IMR-90 (cell line): Measurements from ENCODE around the gene SASH1. TPM values are rescaled to one million over a fixed set of nuclear protein-coding genes. Genes with fewer than 3 reads are reported as not detected.

ENCODE experiments used
- ATAC-seq: fragments of 200-7000 bp; cut with Tn5 transposase; 2 replicates; pipeline ENCODE4 v1.9.1; 2020; ENCODE audit warnings: low read depth, mild to moderate bottlenecking, moderate library complexity
- BruUV-seq: library from RNA; stranded (reverse); fragments of 400-500 nt; replicated peaks from 2 replicates; lab custom pipeline; 2021; lab: Mats Ljungman, UMichigan
- CTCF ChIA-PET: fragments of 300-600 bp; formaldehyde crosslinking; extraction: SDS; loops from one replicate; lab custom pipeline; 2021; ENCODE audit warnings: antibody characterized with exemption; lab: Yijun Ruan, JAX
- POLR2A ChIA-PET: fragments of 300-600 bp; sonication (Branson Sonifier 250); formaldehyde crosslinking; loops from one replicate; lab custom pipeline; 2022; ENCODE audit warnings: antibody characterized with exemption; ENCODE audit not compliant: unreplicated experiment; lab: Charles Lee
- DNase-seq: peaks from one replicate; pipeline ENCODE4 v3.0.0; 2013
- H2AFZ ChIP-seq: replicated peaks from 2 replicates; pipeline ENCODE3; 2013; ENCODE audit warnings: low read length, mild to moderate bottlenecking; ENCODE audit not compliant: poor library complexity
- H2AK5ac ChIP-seq: 2 replicates; pipeline ENCODE4 v1.6.1; 2013; ENCODE audit warnings: low read depth, low read length, inconsistent platforms
- H2AK9ac ChIP-seq: replicated peaks from 2 replicates; pipeline ENCODE3; 2013; ENCODE audit warnings: mild to moderate bottlenecking, low read depth, low read length, moderate library complexity; ENCODE audit not compliant: poor library complexity
- H2BK120ac ChIP-seq: 2 replicates; pipeline ENCODE4 v1.6.1; 2013; ENCODE audit warnings: low read depth, low read length, inconsistent platforms
- H2BK15ac ChIP-seq: 3 replicates; pipeline ENCODE4 v1.6.1; 2013; ENCODE audit warnings: low read depth, low read length, inconsistent platforms
- H2BK20ac ChIP-seq: 2 replicates; pipeline ENCODE4 v1.6.1; 2013; ENCODE audit warnings: low read depth, mild to moderate bottlenecking, inconsistent platforms, low read length, moderate library complexity
- H2BK5ac ChIP-seq: 2 replicates; pipeline ENCODE4 v1.6.1; 2013; ENCODE audit warnings: mild to moderate bottlenecking, low read depth, low read length, inconsistent platforms; ENCODE audit not compliant: poor library complexity, severe bottlenecking
- H3K14ac ChIP-seq: replicated peaks from 2 replicates; pipeline ENCODE4 v1.6.1; 2013; ENCODE audit warnings: low read depth, low read length, inconsistent platforms
- H3K18ac ChIP-seq: 2 replicates; pipeline ENCODE4 v1.6.1; 2013; ENCODE audit warnings: low read depth, low read length, control low read depth
- H3K23ac ChIP-seq: 2 replicates; pipeline ENCODE4 v1.6.1; 2013; ENCODE audit warnings: low read depth, low read length, inconsistent platforms
- H3K27ac ChIP-seq: 2 replicates; pipeline ENCODE4 v1.5.1; 2013; ENCODE audit warnings: mild to moderate bottlenecking, control low read depth, low read length; ENCODE audit not compliant: insufficient read depth
- H3K27me3 ChIP-seq: 2 replicates; pipeline ENCODE4 v1.6.1; 2013; ENCODE audit warnings: low read length; ENCODE audit not compliant: control insufficient read depth, insufficient read depth
- H3K36me3 ChIP-seq: 2 replicates; pipeline ENCODE4 v1.6.1; 2013; ENCODE audit warnings: low read length, mixed read lengths; ENCODE audit not compliant: control insufficient read depth, insufficient read depth
- H3K4ac ChIP-seq: 2 replicates; pipeline ENCODE4 v1.6.1; 2013; ENCODE audit warnings: low read depth, low read length, inconsistent platforms
- H3K4me1 ChIP-seq: 2 replicates; pipeline ENCODE4 v1.6.1; 2013; ENCODE audit warnings: low read length, mixed read lengths; ENCODE audit not compliant: control insufficient read depth, insufficient read depth
- H3K4me2 ChIP-seq: 2 replicates; pipeline ENCODE4 v1.6.1; 2013; ENCODE audit warnings: low read depth, mild to moderate bottlenecking, control low read depth, low read length, moderate library complexity
- H3K4me3 ChIP-seq: 2 replicates; pipeline ENCODE4 v1.5.1; 2013; ENCODE audit warnings: low read depth, mild to moderate bottlenecking, control low read depth, low read length, moderate library complexity; ENCODE audit not compliant: insufficient read depth
- H3K56ac ChIP-seq: 2 replicates; pipeline ENCODE4 v1.6.1; 2013; ENCODE audit warnings: low read length, inconsistent platforms; ENCODE audit not compliant: insufficient read depth; ENCODE audit errors: extremely low read depth
- H3K79me1 ChIP-seq, 2 experiments: 2 replicates each; pipeline ENCODE4 v1.6.1; 2013; ENCODE audit warnings: low read length in 2 of 2, inconsistent platforms in 1 of 2, low read depth in 1 of 2
- H3K9ac ChIP-seq: 2 replicates; pipeline ENCODE4 v1.6.1; 2013; ENCODE audit warnings: low read depth, low read length, control low read depth
- H3K9me1 ChIP-seq: 2 replicates; pipeline ENCODE4 v1.6.1; 2013; ENCODE audit warnings: low read length, inconsistent platforms; ENCODE audit not compliant: insufficient read depth
- H3K9me3 ChIP-seq: 2 replicates; pipeline ENCODE4 v1.6.1; 2013; ENCODE audit warnings: low read length; ENCODE audit not compliant: control insufficient read depth, insufficient read depth
- H4K20me1 ChIP-seq: 2 replicates; pipeline ENCODE4 v1.6.1; 2013; ENCODE audit warnings: low read length, inconsistent platforms; ENCODE audit not compliant: insufficient read depth
- H4K5ac ChIP-seq: 2 replicates; pipeline ENCODE4 v1.6.1; 2013; ENCODE audit warnings: mild to moderate bottlenecking, low read depth, low read length, control low read depth
- H4K8ac ChIP-seq, 2 experiments: 2 replicates each; pipeline ENCODE4 v1.6.1; 2013; ENCODE audit warnings: low read depth in 2 of 2, low read length in 2 of 2, control low read depth in 1 of 2, inconsistent platforms in 1 of 2
- H4K91ac ChIP-seq: 2 replicates; pipeline ENCODE4 v1.6.1; 2013; ENCODE audit warnings: low read depth, low read length, inconsistent platforms; ENCODE audit not compliant: insufficient read depth
- BHLHE40 ChIP-seq: fragments of 150-350 bp; IDR thresholded peaks from 2 replicates; pipeline ENCODE4 v1.6.1; 2016; ENCODE audit warnings: mild to moderate bottlenecking, low read depth, low read length
- CEBPB ChIP-seq: IDR thresholded peaks from 2 replicates; pipeline ENCODE4 v1.6.1; 2012; ENCODE audit warnings: low read depth, low read length, improper control_type of control experiment
- FOS ChIP-seq: fragments of 150-350 bp; IDR thresholded peaks from 2 replicates; pipeline ENCODE4 v1.6.1; 2016; ENCODE audit warnings: low read depth, low read length
- NFE2L2 ChIP-seq: fragments of 150-350 bp; IDR thresholded peaks from 2 replicates; pipeline ENCODE4 v1.6.1; 2016; ENCODE audit warnings: low read depth, mild to moderate bottlenecking, low read length
- SMC3 ChIP-seq: fragments of 150-350 bp; IDR thresholded peaks from 2 replicates; pipeline ENCODE4 v1.6.1; 2016; ENCODE audit warnings: low read depth, mild to moderate bottlenecking, antibody characterized with exemption, low read length, moderate library complexity
- WGBS, 2 experiments: methylation state at CpG; one replicate each; pipeline versions ENCODE4 v1.1.5 to v1.1.7; 2013; ENCODE audit warnings: missing lambda C conversion rate in 2 of 2; ENCODE audit not compliant: insufficient read length in 1 of 2; ENCODE audit errors: extremely low coverage in 2 of 2; 5-methylcytosine and 5-hydroxymethylcytosine counted together
- dilution Hi-C: fragments of 300-500 bp; cut with HindIII; formaldehyde crosslinking; loops from one replicate; pipeline ENCODE4 v1.14.3; 2018; ENCODE audit warnings: low sequenced_read_pairs; ENCODE audit not compliant: unreplicated experiment
- in situ Hi-C: fragments of 300-500 bp; cut with MboI; formaldehyde crosslinking; loops from 3 replicates; pipeline ENCODE4 v1.14.3; 2019; ENCODE audit warnings: low sequenced_read_pairs, inconsistent platforms, mixed read lengths
- intact Hi-C: fragments of 100-400 bp; cut with micrococcal nuclease; formaldehyde crosslinking; loops from 2 replicates; pipeline ENCODE4 v1.10.0; 2022
- polyA plus RNA-seq, 3 experiments: library from polyadenylated mRNA; depleted of rRNA; stranded (reverse); fragments of >200 nt; gene quantifications; 2 replicates each; pipeline ENCODE4 v1.2.3, GENCODE V29; 2012; ENCODE audit warnings: low replicate concordance in 1 of 3
- total RNA-seq: library from RNA; depleted of rRNA; stranded (reverse); fragments of >200 nt; gene quantifications from 2 replicates; pipeline ENCODE4 v1.2.3, GENCODE V29; 2012

The SASH1 gene
- total and polyA plus RNA-seq, 2 of the 4 experiments (the other 2 are of a cell fraction), result 11.6 to 16.5 TPM

DNA sequence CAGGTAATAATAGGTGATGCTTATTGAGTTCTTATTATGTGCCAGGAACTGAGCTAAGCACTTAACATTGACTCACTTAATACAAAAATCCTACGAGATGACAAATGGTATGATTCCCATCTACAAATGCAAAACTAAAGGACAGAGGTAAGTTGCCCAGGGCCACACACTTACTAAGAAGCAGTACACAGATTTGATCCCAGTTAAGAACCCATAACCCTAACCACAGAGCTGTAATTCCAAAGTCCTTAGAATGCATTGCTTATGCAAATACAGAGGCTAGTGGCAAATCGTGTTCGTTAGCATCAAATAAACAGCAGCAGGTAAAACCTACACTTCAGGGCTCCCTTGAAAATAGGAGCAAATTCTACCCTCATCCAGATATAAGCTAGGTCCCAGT, 104.0 kb downstream of the SASH1 start:
- H3K14ac ChIP-seq, result peak overlapping the region; percentile 70; the same call in 1 of the 2 replicates
- DNase-seq (no peak), ATAC-seq (no peak)
- ChIA-PET CTCF (no interaction called here), POLR2A (no interaction called here)
- no peak overlapping the region for H4K5ac ChIP-seq
- H3K4ac ChIP-seq, result peak overlapping the region; percentile 8; the same call in 1 of the 2 replicates
- H2BK120ac ChIP-seq, result peak overlapping the region; percentile 67; the same call in 1 of the 2 replicates
- in situ Hi-C loops (no loop called here), intact Hi-C loops (no loop called here), dilution Hi-C loops (no loop called here)
- no peak overlapping the region for H4K8ac ChIP-seq
- H3K79me1 ChIP-seq, result peaks cover 11 to 50% of the 10 kb centered on the region in 2 experiments
- 0 out of 2 replicates have a peak overlapping the region, but pooled peaks have one; percentile 3 for H2BK20ac ChIP-seq
- H4K20me1 ChIP-seq, result no peaks in the 10 kb centered on the region
- no peak overlapping the region for H3K56ac ChIP-seq
- H3K27ac ChIP-seq, result no peak overlapping the region
- H3K9ac ChIP-seq, result no peak overlapping the region
- 0 out of 2 replicates have a peak overlapping the region, but pooled peaks have one; percentile 17 for H3K23ac ChIP-seq
- H2AK5ac ChIP-seq, result peak overlapping the region; percentile 75; the same call in 1 of the 2 replicates
- no peak for TF ChIP-seq NFE2L2
- TF ChIP-seq BHLHE40, result no peak
- TF ChIP-seq SMC3, result no peak
- no peak for TF ChIP-seq FOS
- TF ChIP-seq CEBPB, result no peak
- H3K4me2 ChIP-seq, result no peak overlapping the region
- H3K4me1 ChIP-seq, result peaks cover 9% of the 10 kb centered on the region
- no peaks in the 10 kb centered on the region for H3K27me3 ChIP-seq
- H4K91ac ChIP-seq, result no peak overlapping the region
- no CpG with 5 or more reads among the region's 3 CpGs for WGBS, 2 experiments
- H2BK15ac ChIP-seq, result 0 out of 3 replicates have a peak overlapping the region, but pooled peaks have one; percentile 84
- H3K18ac ChIP-seq, result no peak overlapping the region; the same call in 1 of the 2 replicates
- no peak overlapping the region for H2AK9ac ChIP-seq
- no peaks in the 10 kb centered on the region for H3K9me3 ChIP-seq
- H3K36me3 ChIP-seq, result peaks cover 4% of the 10 kb centered on the region; the same call in 1 of the 2 replicates
- no peak overlapping the region for H2BK5ac ChIP-seq
- H3K4me3 ChIP-seq, result no peak overlapping the region
- BruUV-seq, result no TSS peak
- peaks cover 9% of the 10 kb centered on the region for H3K9me1 ChIP-seq
- H2AFZ ChIP-seq, result no peak overlapping the region
